GM12878 (cell line): ENCODE data around the gene SCARB1. TPM values are rescaled to one million over a fixed set of nuclear protein-coding genes. Genes with fewer than 3 reads are reported as not detected.

ENCODE experiments used
- ATAC-seq: fragments of 200-7000 bp; cut with Tn5 transposase; 3 replicates; pipeline ENCODE4 v1.9.1; 2020; ENCODE audit warnings: mild to moderate bottlenecking, moderate library complexity
- BruUV-seq: library from RNA; stranded (reverse); fragments of 400-500 nt; replicated peaks from 2 replicates; lab custom pipeline; 2021; lab: Mats Ljungman, UMichigan
- CTCF ChIA-PET: fragments of 300-600 bp; sonication (Branson Sonifier 250); formaldehyde crosslinking; extraction: SDS; loops from one replicate; lab custom pipeline; 2021; ENCODE audit warnings: inconsistent platforms; lab: Yijun Ruan, JAX
- POLR2A ChIA-PET: fragments of 350-600 bp; formaldehyde crosslinking; extraction: SDS; loops from one replicate; lab custom pipeline; 2021; ENCODE audit warnings: inconsistent platforms; lab: Charles Lee
- RAD21 ChIA-PET: fragments of 300-600 bp; sonication (Branson Sonifier 250); formaldehyde crosslinking; loops from one replicate; lab custom pipeline; 2023; ENCODE audit warnings: antibody characterized with exemption; ENCODE audit not compliant: unreplicated experiment; lab: Charles Lee
- SMC1A ChIA-PET: fragments of 300-600 bp; sonication (Branson Sonifier 250); formaldehyde crosslinking; loops from one replicate; lab custom pipeline; 2023; ENCODE audit not compliant: unreplicated experiment, uncharacterized antibody; lab: Charles Lee
- DNase-seq: peaks from one replicate; pipeline ENCODE4 v3.0.0-alpha.2; 2011; ENCODE audit warnings: low read depth, low spot score
- FAIRE-seq: peaks from 3 replicates; lab custom pipeline; 2011; peaks lifted over from hg19 to GRCh38; lab: Jason Lieb, UNC
- H2AFZ ChIP-seq: 2 replicates; pipeline ENCODE4 v1.6.0; 2011; ENCODE audit warnings: low read depth, low read length, control low read depth; ENCODE audit not compliant: control insufficient read depth
- H3K27ac ChIP-seq: 2 replicates; pipeline ENCODE4 v1.5.1; 2011; ENCODE audit warnings: control low read depth; ENCODE audit not compliant: control insufficient read depth, insufficient read depth
- H3K27me3 ChIP-seq, 2 experiments: replicated peaks in 1 of 2; 2 replicates each; pipeline versions ENCODE4 v1.6.0 to v1.6.1; 2011; ENCODE audit warnings: low read length in 1 of 2; ENCODE audit not compliant: control insufficient read depth in 2 of 2, insufficient read depth in 2 of 2
- H3K36me3 ChIP-seq, 2 experiments: 2 replicates each; pipeline ENCODE4 v1.5.1; 2011; ENCODE audit warnings: low read length in 1 of 2; ENCODE audit not compliant: control insufficient read depth in 2 of 2, insufficient read depth in 2 of 2
- H3K4me1 ChIP-seq: 2 replicates; pipeline ENCODE4 v1.6.1; 2011; ENCODE audit warnings: mild to moderate bottlenecking, low read length, moderate library complexity, mixed read lengths; ENCODE audit not compliant: control insufficient read depth, insufficient read depth
- H3K4me2 ChIP-seq: 2 replicates; pipeline ENCODE4 v1.6.0; 2011; ENCODE audit warnings: control low read depth; ENCODE audit not compliant: control insufficient read depth, insufficient read depth
- H3K4me3 ChIP-seq: fragments of 200-600 bp; sonication (generic); 2 replicates; pipeline ENCODE4 v1.5.1; 2016
- H3K79me2 ChIP-seq: 2 replicates; pipeline ENCODE4 v1.6.0; 2011; ENCODE audit warnings: low read length; ENCODE audit not compliant: control insufficient read depth, insufficient read depth
- H3K9ac ChIP-seq: 2 replicates; pipeline ENCODE4 v1.8.0; 2011; ENCODE audit warnings: low read length, control low read depth, mixed read lengths; ENCODE audit not compliant: control insufficient read depth, insufficient read depth
- H3K9me3 ChIP-seq: replicated peaks from 3 replicates; pipeline ENCODE4 v1.5.1; 2011; ENCODE audit warnings: mild to moderate bottlenecking, low read length; ENCODE audit not compliant: control insufficient read depth, insufficient read depth
- H4K20me1 ChIP-seq: 2 replicates; pipeline ENCODE4 v1.6.0; 2011; ENCODE audit not compliant: control insufficient read depth, insufficient read depth
- BACH1 ChIP-seq: fragments of 450-650 bp; IDR thresholded peaks from 2 replicates; pipeline ENCODE4 v1.6.1; 2017; ENCODE audit warnings: mild to moderate bottlenecking, borderline replicate concordance
- BMI1 ChIP-seq: fragments of 450-650 bp; IDR thresholded peaks from 2 replicates; pipeline ENCODE4 v1.6.1; 2016; ENCODE audit warnings: mild to moderate bottlenecking, moderate library complexity, borderline replicate concordance
- CBX3 ChIP-seq: fragments of 200-600 bp; sonication (generic); IDR thresholded peaks from 2 replicates; pipeline ENCODE4 v1.6.1; 2016; ENCODE audit warnings: low read depth, borderline replicate concordance
- CHD4 ChIP-seq: fragments of 200-600 bp; sonication (generic); IDR thresholded peaks from 2 replicates; pipeline ENCODE4 v1.6.1; 2016; ENCODE audit warnings: mild to moderate bottlenecking
- EGR1 ChIP-seq, 2 experiments: IDR thresholded peaks; 1 replicate in 1 of 2; 2 replicates in 1 of 2; pipeline ENCODE4 v1.6.1; 2011 to 2012; ENCODE audit warnings: low read depth in 2 of 2, low read length in 2 of 2, borderline replicate concordance in 1 of 2, mild to moderate bottlenecking in 1 of 2, moderate library complexity in 1 of 2
- HDGF ChIP-seq: fragments of 450-650 bp; IDR thresholded peaks from 2 replicates; pipeline ENCODE4 v1.6.1; 2016; ENCODE audit warnings: antibody characterized with exemption
- MTA2 ChIP-seq: fragments of 450-650 bp; IDR thresholded peaks from 2 replicates; pipeline ENCODE4 v1.6.1; 2016; ENCODE audit warnings: low read depth, mild to moderate bottlenecking, moderate library complexity
- NR2C1 ChIP-seq: fragments of 450-650 bp; IDR thresholded peaks from 2 replicates; pipeline ENCODE4 v1.6.1; 2017; ENCODE audit warnings: antibody characterized with exemption, mild to moderate bottlenecking, moderate library complexity
- PAX8 ChIP-seq: fragments of 450-650 bp; IDR thresholded peaks from 2 replicates; pipeline ENCODE4 v1.6.1; 2017; ENCODE audit warnings: mild to moderate bottlenecking, moderate library complexity
- POLR2AphosphoS5 ChIP-seq: IDR thresholded peaks from 2 replicates; pipeline ENCODE4 v1.6.1; 2011; ENCODE audit warnings: mild to moderate bottlenecking, low read length, inconsistent platforms
- SIX5 ChIP-seq: IDR thresholded peaks from 2 replicates; pipeline ENCODE4 v1.6.1; 2011; ENCODE audit warnings: mild to moderate bottlenecking, low read depth, low read length, moderate library complexity; ENCODE audit not compliant: severe bottlenecking
- SPI1 ChIP-seq: IDR thresholded peaks from 2 replicates; pipeline ENCODE4 v1.6.1; 2011; ENCODE audit warnings: low read depth, mild to moderate bottlenecking, low read length, moderate library complexity, borderline replicate concordance; ENCODE audit not compliant: insufficient read depth
- TARDBP ChIP-seq: IDR thresholded peaks from 2 replicates; pipeline ENCODE4 v1.6.1; 2016; ENCODE audit warnings: borderline replicate concordance
- ZNF274 ChIP-seq: IDR thresholded peaks from one replicate; pipeline ENCODE4 v1.8.0; 2011; ENCODE audit not compliant: insufficient read length, insufficient read depth
- ZZZ3 ChIP-seq: IDR thresholded peaks from 2 replicates; pipeline ENCODE4 v1.6.1; 2011; ENCODE audit warnings: low read depth; ENCODE audit not compliant: control insufficient read depth, insufficient read length
- WGBS: methylation state at CpG from one replicate; pipeline ENCODE4 v1.1.6; 2016; ENCODE audit warnings: low lambda C conversion rate; ENCODE audit not compliant: insufficient replicate concordance, insufficient coverage; ENCODE audit errors: missing lambda C conversion rate; 5-methylcytosine and 5-hydroxymethylcytosine counted together
- in situ Hi-C: fragments of 300-500 bp; cut with MboI; formaldehyde crosslinking; loops from 9 replicates; pipeline ENCODE4 v1.14.3; 2018; ENCODE audit warnings: mixed read lengths
- intact Hi-C: fragments of 100-400 bp; cut with micrococcal nuclease; formaldehyde crosslinking; loops from one replicate; pipeline ENCODE4 v1.14.2; 2022; ENCODE audit not compliant: unreplicated experiment
- polyA plus RNA-seq, 11 experiments: library from polyadenylated mRNA; depleted of rRNA in 4 of 11; unstranded in 6 of 11; stranded (reverse) in 5 of 11; fragments of >200 nt; fragmentation: Nextera tagmentation in 4 of 11; fragmentation: Illumina TruSeq in 1 of 11; extraction: Ambion mirVana in 4 of 11; extraction: Trizol in 1 of 11; gene quantifications; 1 replicate in 1 of 11; 2 replicates in 10 of 11; pipeline versions ENCODE4 v1.2.1 to v1.2.3, GENCODE V29; 2011 to 2016; ENCODE audit warnings: inconsistent platforms in 2 of 11, missing spikeins in 2 of 11, low read depth in 1 of 11
- total RNA-seq, 4 experiments: library from RNA; depleted of rRNA in 3 of 4; stranded (reverse); fragments of >200 nt in 3 of 4; fragmentation: Illumina TruSeq in 1 of 4; extraction: Trizol in 1 of 4; gene quantifications; 2 replicates each; pipeline versions ENCODE4 v1.2.1 to v1.2.3, GENCODE V29; 2013 to 2021
- TF ChIP-seq, protein P1 (sequence below): IDR thresholded peaks from 2 replicates; pipeline ENCODE4 v1.6.1; 2012; ENCODE audit warnings: improper control_type of control experiment, low read depth, low read length; ENCODE audit not compliant: insufficient replicate concordance
- TF ChIP-seq, protein P2 (sequence below): fragments of 450-650 bp; formaldehyde crosslinking; IDR thresholded peaks from 2 replicates; pipeline ENCODE4 v1.4.0; 2020; ENCODE audit warnings: mild to moderate bottlenecking, moderate library complexity

SCARB1 gene
- total and polyA plus RNA-seq, 10 of the 15 experiments (the other 5 are each of a cell fraction or from before 2014, with no cell fraction given) = 0.34 to 104 (median 63.1) TPM

DNA sequence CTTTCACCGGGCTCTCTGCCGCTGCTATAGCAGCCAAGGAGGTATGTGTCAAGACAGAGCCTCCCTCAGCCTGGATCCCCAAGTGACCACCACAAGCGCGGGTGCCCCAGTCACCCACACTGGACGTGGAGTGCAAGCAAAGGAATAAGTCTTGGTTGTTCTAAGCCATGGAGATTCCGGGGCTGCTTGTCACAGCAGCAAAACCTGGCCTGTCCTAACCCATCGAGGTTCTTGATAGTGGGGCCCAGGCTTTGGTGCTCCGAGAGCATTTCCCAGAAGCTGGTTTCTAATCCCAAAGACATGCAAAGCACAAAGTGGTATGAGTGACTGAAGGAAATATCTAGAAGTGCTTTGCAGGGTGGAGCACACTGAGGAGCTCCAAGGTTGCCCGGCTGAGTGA is 51.3 kb downstream of the SCARB1 start:
- DNase-seq (no peak), ATAC-seq (no peak), FAIRE-seq (no peak)
- BruUV-seq = no TSS peak
- over 99% methylated on average over 9 of the region's 9 CpGs for WGBS
- CTCF ChIA-PET = interaction anchor here (0.6 kb wide), 1 partner anchor 261 kb away, joined by 3 read pairs; no protein-coding TSS in a partner anchor
- Histone ChIP-seq H3K9ac (no peak overlapping the region), H4K20me1 (no peaks in the 10 kb centered on the region), H3K4me2 (no peak overlapping the region), H3K27me3 (no peaks in the 10 kb centered on the region), H3K4me1 (no peaks in the 10 kb centered on the region), H2AFZ (no peak overlapping the region), H3K79me2 (no peaks in the 10 kb centered on the region), H3K4me3 (no peak overlapping the region), H3K27ac (no peak overlapping the region), H3K9me3 (no peaks in the 10 kb centered on the region), H3K36me3 (peaks cover 27 to 53% of the 10 kb centered on the region in 2 experiments)
- SMC1A ChIA-PET = interaction anchor here (0.8 kb wide), 1 partner anchor 16 kb away, joined by 3 read pairs; no protein-coding TSS in a partner anchor
- POLR2A ChIA-PET = no interaction called here
- RAD21 ChIA-PET = no interaction called here
- no peak for TF ChIP-seq PAX8
- TF ChIP-seq TARDBP = no peak
- no peak for TF ChIP-seq BMI1
- TF ChIP-seq CBX3 = no peak
- no peak for TF ChIP-seq POLR2AphosphoS5
- TF ChIP-seq ZZZ3 = no peak
- no peak for TF ChIP-seq NR2C1
- no peak for TF ChIP-seq BACH1
- no peak for TF ChIP-seq EGR1 (IDR thresholded peaks at IDR 0.05; ENCODE audit: borderline replicate concordance in 1 of 2, low read depth in 2 of 2, low read length in 2 of 2)
- TF ChIP-seq HDGF = no peak
- TF ChIP-seq, protein P1, sequence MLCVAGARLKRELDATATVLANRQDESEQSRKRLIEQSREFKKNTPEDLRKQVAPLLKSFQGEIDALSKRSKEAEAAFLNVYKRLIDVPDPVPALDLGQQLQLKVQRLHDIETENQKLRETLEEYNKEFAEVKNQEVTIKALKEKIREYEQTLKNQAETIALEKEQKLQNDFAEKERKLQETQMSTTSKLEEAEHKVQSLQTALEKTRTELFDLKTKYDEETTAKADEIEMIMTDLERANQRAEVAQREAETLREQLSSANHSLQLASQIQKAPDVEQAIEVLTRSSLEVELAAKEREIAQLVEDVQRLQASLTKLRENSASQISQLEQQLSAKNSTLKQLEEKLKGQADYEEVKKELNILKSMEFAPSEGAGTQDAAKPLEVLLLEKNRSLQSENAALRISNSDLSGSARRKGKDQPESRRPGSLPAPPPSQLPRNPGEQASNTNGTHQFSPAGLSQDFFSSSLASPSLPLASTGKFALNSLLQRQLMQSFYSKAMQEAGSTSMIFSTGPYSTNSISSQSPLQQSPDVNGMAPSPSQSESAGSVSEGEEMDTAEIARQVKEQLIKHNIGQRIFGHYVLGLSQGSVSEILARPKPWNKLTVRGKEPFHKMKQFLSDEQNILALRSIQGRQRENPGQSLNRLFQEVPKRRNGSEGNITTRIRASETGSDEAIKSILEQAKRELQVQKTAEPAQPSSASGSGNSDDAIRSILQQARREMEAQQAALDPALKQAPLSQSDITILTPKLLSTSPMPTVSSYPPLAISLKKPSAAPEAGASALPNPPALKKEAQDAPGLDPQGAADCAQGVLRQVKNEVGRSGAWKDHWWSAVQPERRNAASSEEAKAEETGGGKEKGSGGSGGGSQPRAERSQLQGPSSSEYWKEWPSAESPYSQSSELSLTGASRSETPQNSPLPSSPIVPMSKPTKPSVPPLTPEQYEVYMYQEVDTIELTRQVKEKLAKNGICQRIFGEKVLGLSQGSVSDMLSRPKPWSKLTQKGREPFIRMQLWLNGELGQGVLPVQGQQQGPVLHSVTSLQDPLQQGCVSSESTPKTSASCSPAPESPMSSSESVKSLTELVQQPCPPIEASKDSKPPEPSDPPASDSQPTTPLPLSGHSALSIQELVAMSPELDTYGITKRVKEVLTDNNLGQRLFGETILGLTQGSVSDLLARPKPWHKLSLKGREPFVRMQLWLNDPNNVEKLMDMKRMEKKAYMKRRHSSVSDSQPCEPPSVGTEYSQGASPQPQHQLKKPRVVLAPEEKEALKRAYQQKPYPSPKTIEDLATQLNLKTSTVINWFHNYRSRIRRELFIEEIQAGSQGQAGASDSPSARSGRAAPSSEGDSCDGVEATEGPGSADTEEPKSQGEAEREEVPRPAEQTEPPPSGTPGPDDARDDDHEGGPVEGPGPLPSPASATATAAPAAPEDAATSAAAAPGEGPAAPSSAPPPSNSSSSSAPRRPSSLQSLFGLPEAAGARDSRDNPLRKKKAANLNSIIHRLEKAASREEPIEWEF = no peak
- TF ChIP-seq, protein P2, sequence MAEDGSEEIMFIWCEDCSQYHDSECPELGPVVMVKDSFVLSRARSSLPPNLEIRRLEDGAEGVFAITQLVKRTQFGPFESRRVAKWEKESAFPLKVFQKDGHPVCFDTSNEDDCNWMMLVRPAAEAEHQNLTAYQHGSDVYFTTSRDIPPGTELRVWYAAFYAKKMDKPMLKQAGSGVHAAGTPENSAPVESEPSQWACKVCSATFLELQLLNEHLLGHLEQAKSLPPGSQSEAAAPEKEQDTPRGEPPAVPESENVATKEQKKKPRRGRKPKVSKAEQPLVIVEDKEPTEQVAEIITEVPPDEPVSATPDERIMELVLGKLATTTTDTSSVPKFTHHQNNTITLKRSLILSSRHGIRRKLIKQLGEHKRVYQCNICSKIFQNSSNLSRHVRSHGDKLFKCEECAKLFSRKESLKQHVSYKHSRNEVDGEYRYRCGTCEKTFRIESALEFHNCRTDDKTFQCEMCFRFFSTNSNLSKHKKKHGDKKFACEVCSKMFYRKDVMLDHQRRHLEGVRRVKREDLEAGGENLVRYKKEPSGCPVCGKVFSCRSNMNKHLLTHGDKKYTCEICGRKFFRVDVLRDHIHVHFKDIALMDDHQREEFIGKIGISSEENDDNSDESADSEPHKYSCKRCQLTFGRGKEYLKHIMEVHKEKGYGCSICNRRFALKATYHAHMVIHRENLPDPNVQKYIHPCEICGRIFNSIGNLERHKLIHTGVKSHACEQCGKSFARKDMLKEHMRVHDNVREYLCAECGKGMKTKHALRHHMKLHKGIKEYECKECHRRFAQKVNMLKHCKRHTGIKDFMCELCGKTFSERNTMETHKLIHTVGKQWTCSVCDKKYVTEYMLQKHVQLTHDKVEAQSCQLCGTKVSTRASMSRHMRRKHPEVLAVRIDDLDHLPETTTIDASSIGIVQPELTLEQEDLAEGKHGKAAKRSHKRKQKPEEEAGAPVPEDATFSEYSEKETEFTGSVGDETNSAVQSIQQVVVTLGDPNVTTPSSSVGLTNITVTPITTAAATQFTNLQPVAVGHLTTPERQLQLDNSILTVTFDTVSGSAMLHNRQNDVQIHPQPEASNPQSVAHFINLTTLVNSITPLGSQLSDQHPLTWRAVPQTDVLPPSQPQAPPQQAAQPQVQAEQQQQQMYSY (CRISPR knock-in tag) = no peak
- TF ChIP-seq MTA2 = no peak
- TF ChIP-seq SPI1 = no peak
- no peak for TF ChIP-seq ZNF274
- no peak for TF ChIP-seq SIX5
- TF ChIP-seq CHD4 = no peak
- intact Hi-C loops = no loop called here
- in situ Hi-C loops = no loop called here
